GM12801 (cell line): Measurements from ENCODE around the gene C22orf31.

Experiments
- CTCF ChIP-seq: IDR thresholded peaks from one replicate; pipeline ENCODE4 v1.5.1; 2011; ENCODE audit warnings: control low read depth; ENCODE audit not compliant: insufficient read length; ENCODE audit errors: extremely low read depth

Gene C22orf31

GRCh38 chr22:29089507-29089906 is 27.9 kb upstream of the C22orf31 start:
- TF ChIP-seq CTCF, result no peak

- TF ChIP-seq CTCF, result no peak
These were observed 27.2 kb upstream of the C22orf31 start for GRCh38 chr22:29088809-29089208.

- no peak for TF ChIP-seq CTCF
These were observed 25.4 kb upstream of the C22orf31 start for GRCh38 chr22:29087012-29087411.

GRCh38 chr22:29083933-29084591 is 22.4 kb upstream of the C22orf31 start:
- TF ChIP-seq CTCF, result no peak

- no peak for TF ChIP-seq CTCF
These were observed 21.4 kb upstream of the C22orf31 start for GRCh38 chr22:29082826-29083545.

- no peak for TF ChIP-seq CTCF
These were observed 20.0 kb upstream of the C22orf31 start for GRCh38 chr22:29081517-29082236.
